ENCODE results near the gene THAP4. TPM values are rescaled to one million over a fixed set of nuclear protein-coding genes. Genes with fewer than 3 reads are reported as not detected.

THAP4 gene
- total and polyA plus RNA-seq, 2 of the 13 experiments (the other 11 are each of a cell fraction or from before 2014, with no cell fraction given), result 59.7 to 75.7 TPM

- TF ChIP-seq ZBTB37 (CRISPR knock-in tag; IDR thresholded peaks at IDR 0.05) (no peak), MTERF4 (CRISPR knock-in tag; IDR thresholded peaks at IDR 0.05) (peak; percentile 86), ZNF44 (CRISPR knock-in tag; IDR thresholded peaks at IDR 0.05) (no peak), BCL3 (CRISPR knock-in tag; IDR thresholded peaks at IDR 0.05) (peak; percentile 65), ZNF709 (CRISPR knock-in tag; IDR thresholded peaks at IDR 0.05) (peak; percentile 38), ZNF256 (CRISPR knock-in tag; conservative IDR thresholded peaks at IDR 0.05) (0 out of 2 replicates have a peak, but pooled peaks have one; percentile 39), ETS1 (CRISPR knock-in tag; IDR thresholded peaks at IDR 0.05) (no peak; the same call in none of the 2 replicates), BCL6 (CRISPR knock-in tag; IDR thresholded peaks at IDR 0.05) (peak; percentile 70), BATF2 (CRISPR knock-in tag; IDR thresholded peaks at IDR 0.05) (peak; percentile 75; the same call in 1 of the 2 replicates), JARID2 (CRISPR knock-in tag; IDR thresholded peaks at IDR 0.05; ENCODE audit: insufficient replicate concordance) (no peak), ZKSCAN5 (CRISPR knock-in tag; IDR thresholded peaks at IDR 0.05) (no peak), NFKBIZ (CRISPR knock-in tag; IDR thresholded peaks at IDR 0.05) (peak; percentile 76; the same call in 1 of the 2 replicates), ZNF747 (CRISPR knock-in tag; IDR thresholded peaks at IDR 0.05; ENCODE audit: borderline replicate concordance) (peak; percentile 95), AKNA (CRISPR knock-in tag; IDR thresholded peaks at IDR 0.05; ENCODE audit: borderline replicate concordance) (no peak), HOXA3 (CRISPR knock-in tag; IDR thresholded peaks at IDR 0.05) (peak; percentile 100)
Observed at GRCh38 chr2:241637018-241637794, at the start of gene THAP4, which contains the start of gene ATG4B (continued).
